GM19043 (cell line): ENCODE measurements around the gene CXCL13.
"Not testable (repeated sequence)": the region's sequence is repeated elsewhere in the genome, so short reads cannot be mapped to it uniquely, and the experiment has no call there.

ENCODE experiments used
- ATAC-seq: cut with Tn5 transposase; IDR thresholded peaks from one replicate; pipeline ENCODE4 v1.9.1; 2021; ENCODE audit warnings: low read depth; ENCODE audit not compliant: unreplicated experiment

CXCL13 gene

GRCh38 chr4:77652237-77652897 is 46.7 kb downstream of the CXCL13 start:
- no peak for ATAC-seq

DNA sequence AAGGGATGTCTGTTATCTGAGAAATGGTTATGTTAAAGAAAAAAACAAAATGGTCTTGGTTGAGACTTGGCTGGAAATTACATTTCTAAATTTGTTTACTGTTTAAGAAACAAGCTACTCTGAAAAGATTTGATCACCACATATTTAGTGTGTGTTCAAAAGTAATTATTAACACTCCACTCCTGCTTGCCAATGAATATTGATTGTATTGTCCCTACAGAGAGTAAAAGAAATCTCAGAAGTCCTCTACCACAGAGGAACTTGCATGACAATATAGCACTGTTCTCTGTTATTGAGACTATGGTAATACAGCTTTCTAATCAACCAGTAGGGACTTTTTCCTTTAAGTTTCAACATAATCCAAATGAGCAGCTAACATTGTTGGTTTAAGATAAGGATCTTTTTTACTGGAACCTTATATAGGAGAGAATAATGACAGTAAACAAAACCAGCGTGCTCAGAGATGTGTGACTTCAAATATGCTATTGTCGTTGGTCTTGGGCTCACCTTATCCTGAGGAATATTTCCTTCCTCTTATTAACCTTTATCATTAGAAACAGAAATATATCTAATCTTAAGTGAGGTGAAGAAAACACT is 47.6 kb downstream of the CXCL13 start:
- no peak for ATAC-seq

- ATAC-seq: not testable (repeated sequence)
Measured at GRCh38 chr4:77660318-77660717, 54.7 kb downstream of the CXCL13 start.
